Measurements from ENCODE around the gene FXYD3.

FXYD3 gene

DNA sequence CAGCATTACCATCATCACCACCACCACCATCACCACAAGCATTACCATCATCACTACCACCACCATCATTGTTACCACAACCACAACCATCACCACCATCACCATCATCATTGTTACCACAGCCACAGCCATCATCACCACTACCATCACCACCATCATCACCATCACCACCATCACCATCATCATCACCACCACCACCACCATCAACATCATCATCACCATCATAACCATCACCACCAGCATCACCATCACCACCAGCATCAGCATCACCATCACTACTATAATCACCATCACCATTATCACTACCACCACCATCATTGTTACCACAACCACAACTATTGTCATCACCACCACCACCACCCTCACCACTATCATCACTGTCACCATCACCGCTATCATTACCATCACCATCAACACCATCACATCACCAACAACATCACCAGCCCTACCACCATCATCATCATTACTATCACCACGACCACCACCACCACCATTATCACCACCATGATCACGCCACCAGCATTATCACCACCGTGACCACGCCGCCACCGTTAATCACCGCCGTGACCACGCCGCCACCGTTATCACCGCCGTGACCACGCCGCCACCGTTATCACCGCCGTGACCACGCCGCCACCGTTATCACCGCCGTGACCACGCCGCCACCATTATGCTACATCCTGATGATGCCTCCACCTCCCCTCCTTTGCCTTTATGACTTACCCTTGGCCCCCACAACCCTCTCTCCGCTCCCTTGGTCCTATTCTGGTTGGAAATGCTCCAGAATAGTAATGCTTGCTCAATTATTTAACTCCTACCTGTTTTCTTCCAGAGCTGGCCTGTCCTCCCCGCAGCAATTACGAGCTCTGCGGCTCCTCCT is 10.0 kb upstream of the FXYD3 start:
- DNase-seq (ENCODE audit: low spot score), result no peak
- peaks cover 12% of the 10 kb centered on the region for H3K4me1 ChIP-seq (ENCODE audit: insufficient read depth, poor library complexity, severe bottlenecking)

DNA sequence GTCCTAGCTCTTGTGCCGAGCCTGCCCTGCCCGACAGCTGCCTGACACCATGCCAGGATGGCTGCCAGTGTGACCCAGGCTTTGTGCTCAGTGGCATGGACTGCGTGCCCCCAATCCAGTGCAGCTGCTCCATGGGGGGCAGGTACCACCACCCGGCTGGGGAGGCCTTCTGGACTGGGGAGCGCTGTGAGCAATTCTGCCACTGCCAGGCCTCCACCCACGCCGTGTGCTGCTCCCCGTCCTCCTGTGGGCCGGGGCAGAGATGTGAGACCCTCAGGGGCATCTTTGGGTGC is 9.4 kb upstream of the FXYD3 start:
- Histone ChIP-seq H3K9me3 (ENCODE audit: severe bottlenecking) (no peaks in the 10 kb centered on the region), H3K36me3 (ENCODE audit: low read depth) (no peaks in the 10 kb centered on the region), H3K4me1 (ENCODE audit: insufficient read depth, poor library complexity, severe bottlenecking) (peaks cover 12% of the 10 kb centered on the region), H3K27me3 (ENCODE audit: insufficient read depth, poor library complexity, severe bottlenecking) (no peaks in the 10 kb centered on the region), H3K27ac (ENCODE audit: poor library complexity, severe bottlenecking) (no peak overlapping the region), H3K4me3 (ENCODE audit: severe bottlenecking) (no peak overlapping the region)
- DNase-seq (ENCODE audit: low spot score) (no peak), ATAC-seq (ENCODE audit: low read depth) (no peak)
- TF ChIP-seq, protein P1, sequence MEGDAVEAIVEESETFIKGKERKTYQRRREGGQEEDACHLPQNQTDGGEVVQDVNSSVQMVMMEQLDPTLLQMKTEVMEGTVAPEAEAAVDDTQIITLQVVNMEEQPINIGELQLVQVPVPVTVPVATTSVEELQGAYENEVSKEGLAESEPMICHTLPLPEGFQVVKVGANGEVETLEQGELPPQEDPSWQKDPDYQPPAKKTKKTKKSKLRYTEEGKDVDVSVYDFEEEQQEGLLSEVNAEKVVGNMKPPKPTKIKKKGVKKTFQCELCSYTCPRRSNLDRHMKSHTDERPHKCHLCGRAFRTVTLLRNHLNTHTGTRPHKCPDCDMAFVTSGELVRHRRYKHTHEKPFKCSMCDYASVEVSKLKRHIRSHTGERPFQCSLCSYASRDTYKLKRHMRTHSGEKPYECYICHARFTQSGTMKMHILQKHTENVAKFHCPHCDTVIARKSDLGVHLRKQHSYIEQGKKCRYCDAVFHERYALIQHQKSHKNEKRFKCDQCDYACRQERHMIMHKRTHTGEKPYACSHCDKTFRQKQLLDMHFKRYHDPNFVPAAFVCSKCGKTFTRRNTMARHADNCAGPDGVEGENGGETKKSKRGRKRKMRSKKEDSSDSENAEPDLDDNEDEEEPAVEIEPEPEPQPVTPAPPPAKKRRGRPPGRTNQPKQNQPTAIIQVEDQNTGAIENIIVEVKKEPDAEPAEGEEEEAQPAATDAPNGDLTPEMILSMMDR (IDR thresholded peaks at IDR 0.05; ENCODE audit: poor library complexity, severe bottlenecking), result no peak

More for the DNA sequence above, 10.0 kb upstream of the FXYD3 start:
- H3K9me3 ChIP-seq (ENCODE audit: severe bottlenecking), result no peaks in the 10 kb centered on the region
- TF ChIP-seq, protein P1 (IDR thresholded peaks at IDR 0.05; ENCODE audit: poor library complexity, severe bottlenecking), result no peak
- no peak overlapping the region for H3K27ac ChIP-seq (ENCODE audit: poor library complexity, severe bottlenecking)
- H3K4me3 ChIP-seq (ENCODE audit: severe bottlenecking), result no peak overlapping the region
- ATAC-seq (ENCODE audit: low read depth), result no peak
- H3K36me3 ChIP-seq (ENCODE audit: low read depth), result no peaks in the 10 kb centered on the region
- no peaks in the 10 kb centered on the region for H3K27me3 ChIP-seq (ENCODE audit: insufficient read depth, poor library complexity, severe bottlenecking)

DNA sequence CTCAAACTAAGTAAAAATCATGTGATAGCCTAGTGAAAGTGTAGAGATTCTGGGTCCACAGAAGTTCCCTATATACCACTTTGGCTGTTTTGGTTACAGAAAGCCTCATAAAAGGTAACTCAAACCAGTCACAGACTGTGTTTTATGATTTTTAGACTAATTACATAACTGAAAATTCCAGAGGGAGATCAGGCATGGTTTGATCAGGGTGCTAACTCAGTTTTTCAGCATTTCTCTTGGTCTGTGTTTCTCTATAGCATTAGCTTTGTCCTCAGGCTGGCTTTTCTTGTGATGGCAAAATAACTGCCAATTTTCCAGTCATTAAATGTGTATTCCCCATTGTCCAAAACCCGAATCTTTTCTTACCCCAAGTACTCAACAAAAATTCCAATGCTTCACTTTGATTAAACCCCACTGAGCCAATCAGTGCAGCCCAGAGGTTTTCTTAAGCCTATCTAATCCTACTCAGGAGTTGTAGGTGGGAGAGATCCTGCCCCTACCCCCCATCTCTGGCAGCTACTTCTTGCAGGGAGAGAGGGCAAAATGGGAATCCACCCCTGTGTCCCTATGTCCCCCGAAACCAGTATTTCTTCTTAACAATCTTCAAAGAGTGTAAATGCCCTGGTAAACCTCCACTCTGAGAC is 8.6 kb upstream of the FXYD3 start:
- H3K27me3 ChIP-seq (ENCODE audit: insufficient read depth, poor library complexity, severe bottlenecking), result no peaks in the 10 kb centered on the region
- no peak overlapping the region for H3K4me3 ChIP-seq (ENCODE audit: severe bottlenecking)
- H3K4me1 ChIP-seq (ENCODE audit: insufficient read depth, poor library complexity, severe bottlenecking), result peaks cover 12% of the 10 kb centered on the region
- TF ChIP-seq, protein P1 (IDR thresholded peaks at IDR 0.05; ENCODE audit: poor library complexity, severe bottlenecking), result no peak
- DNase-seq (ENCODE audit: low spot score), result no peak
- H3K36me3 ChIP-seq (ENCODE audit: low read depth), result no peaks in the 10 kb centered on the region
- peak overlapping the region; percentile 25 for H3K27ac ChIP-seq (ENCODE audit: poor library complexity, severe bottlenecking)
- no peak for ATAC-seq (ENCODE audit: low read depth)
- H3K9me3 ChIP-seq (ENCODE audit: severe bottlenecking), result no peaks in the 10 kb centered on the region

DNA sequence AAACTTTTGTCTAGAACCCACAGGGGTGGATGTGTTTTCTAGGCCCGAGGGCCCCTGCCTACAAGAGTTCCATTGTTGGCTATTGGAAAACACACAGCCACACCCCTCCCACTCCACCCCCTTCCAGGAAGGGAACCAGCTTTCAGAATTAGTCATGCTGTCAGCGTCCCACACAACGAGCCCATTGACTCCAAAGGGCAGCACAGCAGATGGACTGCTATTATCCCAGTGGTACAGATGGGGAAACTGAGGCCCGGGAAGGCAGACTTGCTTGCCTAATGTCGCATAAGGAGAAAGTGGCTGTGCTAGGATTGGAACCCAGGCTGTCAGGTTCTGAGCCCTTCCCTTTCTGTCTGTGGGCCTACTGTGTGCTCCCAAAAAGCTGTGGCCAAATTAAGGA is 8.1 kb upstream of the FXYD3 start:
- no peak for DNase-seq (ENCODE audit: low spot score)
- Histone ChIP-seq H3K4me1 (ENCODE audit: insufficient read depth, poor library complexity, severe bottlenecking) (peaks cover 12% of the 10 kb centered on the region), H3K4me3 (ENCODE audit: severe bottlenecking) (no peak overlapping the region), H3K27me3 (ENCODE audit: insufficient read depth, poor library complexity, severe bottlenecking) (no peaks in the 10 kb centered on the region), H3K27ac (ENCODE audit: poor library complexity, severe bottlenecking) (peak overlapping the region; percentile 25), H3K9me3 (ENCODE audit: severe bottlenecking) (no peaks in the 10 kb centered on the region), H3K36me3 (ENCODE audit: low read depth) (no peaks in the 10 kb centered on the region)
- peak; percentile 82 for ATAC-seq (ENCODE audit: low read depth)
- TF ChIP-seq, protein P1 (IDR thresholded peaks at IDR 0.05; ENCODE audit: poor library complexity, severe bottlenecking), result no peak

DNA sequence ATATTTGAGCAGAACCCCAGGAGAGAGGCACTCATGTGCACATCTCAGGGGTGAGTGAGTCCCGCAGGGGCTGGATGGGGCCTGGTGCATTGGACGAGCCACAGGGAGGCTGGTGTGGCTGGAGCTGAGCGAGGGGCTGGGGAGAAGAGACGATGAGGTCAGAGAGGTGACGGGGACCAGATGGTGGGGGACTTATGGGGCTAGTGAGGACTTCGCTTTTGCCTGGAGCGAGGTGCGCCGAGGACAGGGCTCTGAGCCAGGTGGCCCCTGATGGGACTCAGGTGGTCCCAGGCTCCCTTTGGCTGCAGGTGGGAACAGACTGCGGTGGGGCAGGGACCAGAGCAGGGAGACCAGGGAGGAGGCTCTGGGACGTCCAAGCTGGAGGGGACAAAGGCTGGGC is 6.9 kb upstream of the FXYD3 start:
- H3K27me3 ChIP-seq (ENCODE audit: insufficient read depth, poor library complexity, severe bottlenecking), result no peaks in the 10 kb centered on the region
- H3K27ac ChIP-seq (ENCODE audit: poor library complexity, severe bottlenecking), result no peak overlapping the region
- no peak for DNase-seq (ENCODE audit: low spot score)
- no peaks in the 10 kb centered on the region for H3K9me3 ChIP-seq (ENCODE audit: severe bottlenecking)
- H3K4me1 ChIP-seq (ENCODE audit: insufficient read depth, poor library complexity, severe bottlenecking), result peaks cover 12% of the 10 kb centered on the region
- no peak for ATAC-seq (ENCODE audit: low read depth)
- H3K4me3 ChIP-seq (ENCODE audit: severe bottlenecking), result no peak overlapping the region
- TF ChIP-seq, protein P1 (IDR thresholded peaks at IDR 0.05; ENCODE audit: poor library complexity, severe bottlenecking), result no peak
- no peaks in the 10 kb centered on the region for H3K36me3 ChIP-seq (ENCODE audit: low read depth)

Data from RWPE2 (cell line).